ENCODE data around the gene PPP3CA. TPM values are rescaled to one million over a fixed set of nuclear protein-coding genes. Genes with fewer than 3 reads are reported as not detected.
"Not testable (repeated sequence)": the region's sequence is repeated elsewhere in the genome, so short reads cannot be mapped to it uniquely, and the experiment has no call there.

Gene PPP3CA
- total and polyA plus RNA-seq, 3 donors from 2014 or later, result 19.1 to 44.5 (median 39.1) TPM

- Histone ChIP-seq H3K4me1 (no peaks in the 10 kb centered on the region), H3K27me3 (no peaks in the 10 kb centered on the region), H3K4me3 (no peak overlapping the region), H3K9me3 (no peaks in the 10 kb centered on the region), H3K27ac (no peak overlapping the region), H3K36me3 (ENCODE audit: low read depth, missing control alignments) (no peaks in the 10 kb centered on the region)
- WGBS, 2 donors, result 92 to 98% methylated on average over 3 of the region's 3 CpGs
- DNase-seq, result no peak
- intact Hi-C loops (cut with DNase I; ENCODE audit: low total_unique reads), result no loop called here
- no peak for TF ChIP-seq CTCF (IDR thresholded peaks at IDR 0.05)
- no peak for TF ChIP-seq POLR2A (IDR thresholded peaks at IDR 0.05)
These were observed 163.5 kb downstream of the PPP3CA start for GRCh38 chr4:101183666-101184373.

GRCh38 chr4:101183221-101183620, 164.1 kb downstream of the PPP3CA start:
- Histone ChIP-seq H3K27ac (no peak overlapping the region), H3K4me3 (no peak overlapping the region), H3K36me3 (ENCODE audit: low read depth, missing control alignments) (no peaks in the 10 kb centered on the region), H3K4me1 (no peaks in the 10 kb centered on the region), H3K9me3 (no peaks in the 10 kb centered on the region), H3K27me3 (no peaks in the 10 kb centered on the region)
- intact Hi-C loops (cut with DNase I; ENCODE audit: low total_unique reads), result no loop called here
- TF ChIP-seq POLR2A (IDR thresholded peaks at IDR 0.05) (no peak), CTCF (IDR thresholded peaks at IDR 0.05) (no peak)
- no peak for DNase-seq
- WGBS, 2 donors, result 87 to 93% methylated on average over 2 of the region's 2 CpGs

- intact Hi-C loops (cut with DNase I; ENCODE audit: low total_unique reads); H3K27me3 ChIP-seq; H3K4me3 ChIP-seq; H3K9me3 ChIP-seq; H3K27ac ChIP-seq; H3K36me3 ChIP-seq (ENCODE audit: low read depth, missing control alignments); DNase-seq; H3K4me1 ChIP-seq: not testable (repeated sequence)
- WGBS, 2 donors, result 92 to 94% methylated on average over 4 of the region's 4 CpGs
These were observed 164.6 kb downstream of the PPP3CA start for GRCh38 chr4:101182688-101183087.

- DNase-seq, result no peak
- Histone ChIP-seq H3K27ac (no peak overlapping the region), H3K4me3 (no peak overlapping the region), H3K9me3 (no peaks in the 10 kb centered on the region), H3K27me3 (no peaks in the 10 kb centered on the region), H3K36me3 (ENCODE audit: low read depth, missing control alignments) (no peaks in the 10 kb centered on the region), H3K4me1 (peaks cover 10% of the 10 kb centered on the region)
- TF ChIP-seq POLR2A (IDR thresholded peaks at IDR 0.05), result no peak
- whole genome bisulfite sequencing, 2 donors, result 98 to 99% methylated on average over 2 of the region's 2 CpGs
- intact Hi-C loops (cut with DNase I; ENCODE audit: low total_unique reads), result no loop called here
These were observed 168.6 kb downstream of the PPP3CA start for GRCh38 chr4:101178731-101179130.

GRCh38 chr4:101177154-101177553, 170.2 kb downstream of the PPP3CA start:
- TF ChIP-seq POLR2A (IDR thresholded peaks at IDR 0.05), result no peak
- no peak for TF ChIP-seq CTCF (IDR thresholded peaks at IDR 0.05)
- H3K36me3 ChIP-seq (ENCODE audit: low read depth, missing control alignments), result no peaks in the 10 kb centered on the region
- no peak overlapping the region for H3K27ac ChIP-seq
- no peak overlapping the region for H3K4me3 ChIP-seq
- H3K27me3 ChIP-seq, result no peaks in the 10 kb centered on the region
- DNase-seq, result no peak
- WGBS, 2 donors, result 0 to 44% methylated on average over 1 of the region's 1 CpG
- intact Hi-C loops (cut with DNase I; ENCODE audit: low total_unique reads), result no loop called here
- peaks cover 10% of the 10 kb centered on the region for H3K4me1 ChIP-seq
- H3K9me3 ChIP-seq, result no peaks in the 10 kb centered on the region
